ENCODE results near the gene SKOR2. TPM values are rescaled to one million over a fixed set of nuclear protein-coding genes. Genes with fewer than 3 reads are reported as not detected.
A peak's percentile ranks its signal among the peaks of the same experiment; 100 is the strongest.

SKOR2 gene
- total and polyA plus RNA-seq, 10 donors = not detected

DNA sequence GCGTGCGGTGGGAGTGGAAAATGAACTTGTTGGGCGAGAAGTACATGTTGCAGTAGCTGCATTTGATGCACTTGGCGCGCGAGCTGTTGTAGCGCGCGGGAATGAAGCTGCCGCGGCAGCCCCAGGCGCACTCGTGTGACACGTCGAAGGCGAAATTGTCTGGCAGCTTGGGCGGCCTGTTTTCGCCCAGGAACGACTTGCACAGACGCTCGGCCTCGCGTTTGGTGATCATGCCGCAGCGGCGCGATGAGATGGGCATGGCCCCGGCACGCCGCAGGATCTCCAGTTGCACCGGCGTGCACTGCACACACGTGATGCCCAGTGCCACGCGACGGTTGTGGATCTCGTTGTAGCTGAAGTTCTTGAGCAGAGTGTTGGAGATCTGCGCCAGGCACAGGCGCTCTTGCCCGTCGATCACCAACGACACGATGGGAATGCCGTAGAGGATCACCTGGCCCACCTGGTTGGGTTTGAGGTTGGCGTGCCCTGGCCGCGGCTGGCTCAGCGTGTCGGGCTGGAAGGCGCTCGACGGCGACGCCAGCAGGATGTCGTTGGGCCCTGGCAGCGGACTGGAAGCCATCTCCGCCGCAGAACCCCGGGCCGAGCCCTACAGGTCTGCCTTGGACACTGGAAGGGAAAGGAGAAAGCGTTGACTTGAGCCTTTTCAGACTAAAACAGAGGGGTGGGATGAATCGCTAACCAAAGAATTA lies 2.7 kb downstream of the SKOR2 start:
- 9 to 22% (median 12%) methylated on average over 36 to 62 of the region's 62 CpGs for WGBS, 5 donors
- peaks cover 0 to 22% (median 10%) of the 10 kb centered on the region in 6 donors for H3K4me1 ChIP-seq
- H3K27ac ChIP-seq = no peak overlapping the region
- peaks cover 0 to 21% (median 0%) of the 10 kb centered on the region in 8 donors for H3K9me3 ChIP-seq
- no peak for TF ChIP-seq POLR2AphosphoS5 (IDR thresholded peaks at IDR 0.05)
- H3K4me3 ChIP-seq = peak overlapping the region in 1 of 8 donors; percentile 44
- intact Hi-C loops (cut with DNase I; ENCODE audit: low total_unique reads) = no loop called here
- no peak for DNase-seq
- peaks cover 16 to 100% (median 99%) of the 10 kb centered on the region in 7 donors for H3K27me3 ChIP-seq (replicated peaks in 1 of 7)
- no peaks in the 10 kb centered on the region for H3K36me3 ChIP-seq

- peak overlapping the region in 1 of 8 donors; percentile 44 for H3K4me3 ChIP-seq
- TF ChIP-seq POLR2AphosphoS5 (IDR thresholded peaks at IDR 0.05) = no peak
- TF ChIP-seq POLR2A (IDR thresholded peaks at IDR 0.05) = no peak
- TF ChIP-seq, protein P1, sequence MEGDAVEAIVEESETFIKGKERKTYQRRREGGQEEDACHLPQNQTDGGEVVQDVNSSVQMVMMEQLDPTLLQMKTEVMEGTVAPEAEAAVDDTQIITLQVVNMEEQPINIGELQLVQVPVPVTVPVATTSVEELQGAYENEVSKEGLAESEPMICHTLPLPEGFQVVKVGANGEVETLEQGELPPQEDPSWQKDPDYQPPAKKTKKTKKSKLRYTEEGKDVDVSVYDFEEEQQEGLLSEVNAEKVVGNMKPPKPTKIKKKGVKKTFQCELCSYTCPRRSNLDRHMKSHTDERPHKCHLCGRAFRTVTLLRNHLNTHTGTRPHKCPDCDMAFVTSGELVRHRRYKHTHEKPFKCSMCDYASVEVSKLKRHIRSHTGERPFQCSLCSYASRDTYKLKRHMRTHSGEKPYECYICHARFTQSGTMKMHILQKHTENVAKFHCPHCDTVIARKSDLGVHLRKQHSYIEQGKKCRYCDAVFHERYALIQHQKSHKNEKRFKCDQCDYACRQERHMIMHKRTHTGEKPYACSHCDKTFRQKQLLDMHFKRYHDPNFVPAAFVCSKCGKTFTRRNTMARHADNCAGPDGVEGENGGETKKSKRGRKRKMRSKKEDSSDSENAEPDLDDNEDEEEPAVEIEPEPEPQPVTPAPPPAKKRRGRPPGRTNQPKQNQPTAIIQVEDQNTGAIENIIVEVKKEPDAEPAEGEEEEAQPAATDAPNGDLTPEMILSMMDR (IDR thresholded peaks at IDR 0.05 in 8 of 11, conservative IDR thresholded peaks at IDR 0.05 in 3 of 11) = no peak
- DNase-seq = no peak
- 5 to 11% (median 8%) methylated on average over 16 to 61 of the region's 61 CpGs for WGBS, 5 donors
- peaks cover 16 to 100% (median 98%) of the 10 kb centered on the region in 7 donors for H3K27me3 ChIP-seq (replicated peaks in 1 of 7)
- H3K4me1 ChIP-seq = peaks cover 0 to 22% (median 10%) of the 10 kb centered on the region in 6 donors
- no peaks in the 10 kb centered on the region for H3K36me3 ChIP-seq
- intact Hi-C loops (cut with DNase I; ENCODE audit: low total_unique reads) = no loop called here
- H3K27ac ChIP-seq = no peak overlapping the region
- H3K9me3 ChIP-seq = peaks cover 0 to 21% (median 0%) of the 10 kb centered on the region in 8 donors
These were observed 3.3 kb downstream of the SKOR2 start for GRCh38 chr18:47248115-47248603.

DNA sequence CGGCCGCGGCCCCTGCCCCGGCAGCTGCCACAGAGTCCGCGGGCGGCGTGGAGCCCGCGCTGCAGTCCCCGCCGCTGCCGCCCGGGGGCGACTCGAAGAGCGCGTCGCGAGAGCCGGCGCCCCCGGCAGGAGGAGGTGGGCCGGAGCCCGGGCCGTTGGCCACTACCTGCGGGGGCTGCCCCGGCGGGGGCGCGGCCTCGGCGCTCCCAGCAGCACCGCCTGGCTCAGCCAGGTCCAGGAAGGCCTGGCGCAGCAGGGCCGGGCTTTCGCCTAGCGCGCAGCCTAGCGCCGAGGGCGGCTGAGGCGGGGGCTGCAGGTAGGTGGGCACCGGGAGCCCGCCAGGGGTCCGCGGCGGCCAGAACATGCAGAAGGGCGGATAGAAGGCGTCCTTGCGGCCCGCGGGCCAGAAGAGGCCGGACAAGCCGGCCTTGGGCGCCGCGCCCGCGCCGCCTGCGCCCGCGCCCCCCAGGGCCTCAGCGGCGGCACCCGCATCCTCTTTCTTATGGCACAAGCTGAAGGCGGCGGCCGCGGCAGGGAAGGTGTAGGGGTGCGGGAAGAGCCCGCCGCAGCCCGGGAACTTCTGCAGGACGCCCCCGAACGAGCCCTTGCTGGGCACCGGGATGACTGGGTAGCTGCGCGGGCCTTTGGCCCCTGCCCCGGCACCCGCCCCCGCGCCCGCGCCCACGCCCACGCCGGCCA lies 3.9 kb downstream of the SKOR2 start:
- H3K4me1 ChIP-seq = peaks cover 0 to 22% (median 10%) of the 10 kb centered on the region in 6 donors
- TF ChIP-seq, protein P1 (IDR thresholded peaks at IDR 0.05 in 8 of 11, conservative IDR thresholded peaks at IDR 0.05 in 3 of 11) = peak in 4 of 11 experiments; percentile 16 to 39 (median 28)
- TF ChIP-seq POLR2A (IDR thresholded peaks at IDR 0.05) (no peak), POLR2AphosphoS5 (IDR thresholded peaks at IDR 0.05) (no peak)
- H3K27me3 ChIP-seq (replicated peaks in 1 of 7) = peaks cover 16 to 100% (median 98%) of the 10 kb centered on the region in 7 donors
- H3K9me3 ChIP-seq = peaks cover 0 to 21% (median 0%) of the 10 kb centered on the region in 8 donors
- H3K4me3 ChIP-seq = peak overlapping the region in 3 of 8 donors; percentile 13 to 44 (median 13)
- DNase-seq = no peak
- intact Hi-C loops (cut with DNase I; ENCODE audit: low total_unique reads) = no loop called here
- H3K36me3 ChIP-seq = no peaks in the 10 kb centered on the region
- no peak overlapping the region for H3K27ac ChIP-seq
- WGBS, 5 donors = 4 to 9% (median 4%) methylated on average over 32 to 90 of the region's 90 CpGs

DNA sequence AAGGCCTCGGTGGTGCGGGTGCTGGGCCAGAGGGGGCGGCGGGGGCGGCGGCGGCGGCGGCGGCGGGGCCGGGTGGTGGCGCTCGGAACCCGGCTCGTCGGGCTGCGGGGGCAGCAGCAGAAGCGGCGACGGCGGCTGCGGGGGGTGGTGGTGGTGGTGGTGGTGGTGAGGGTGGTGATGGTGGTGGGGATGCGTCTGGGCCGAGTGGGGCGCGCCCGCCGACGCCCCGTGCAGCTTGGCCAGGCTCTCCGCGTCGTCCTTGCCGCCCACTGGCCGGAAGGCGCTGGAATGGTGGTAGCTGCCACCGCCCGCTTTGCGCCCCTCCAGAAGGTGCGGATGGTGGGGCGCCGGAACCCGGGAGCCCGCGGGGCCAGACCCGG lies 4.4 kb downstream of the SKOR2 start:
- Histone ChIP-seq H3K36me3 (no peaks in the 10 kb centered on the region), H3K27me3 (replicated peaks in 1 of 7) (peaks cover 16 to 100% (median 95%) of the 10 kb centered on the region in 7 donors), H3K27ac (no peak overlapping the region), H3K4me1 (peaks cover 0 to 22% (median 10%) of the 10 kb centered on the region in 6 donors), H3K9me3 (peaks cover 0 to 21% (median 0%) of the 10 kb centered on the region in 8 donors), H3K4me3 (peak overlapping the region in 2 of 8 donors; percentile 13 to 44)
- TF ChIP-seq POLR2AphosphoS5 (IDR thresholded peaks at IDR 0.05) = no peak
- no peak for TF ChIP-seq POLR2A (IDR thresholded peaks at IDR 0.05)
- TF ChIP-seq, protein P1 (IDR thresholded peaks at IDR 0.05 in 8 of 11, conservative IDR thresholded peaks at IDR 0.05 in 3 of 11) = no peak
- DNase-seq = no peak
- WGBS, 5 donors = 3 to 22% (median 7%) methylated on average over 11 to 47 of the region's 47 CpGs
- intact Hi-C loops (cut with DNase I; ENCODE audit: low total_unique reads) = no loop called here

Measured in spleen (tissue), 11 donors.